GM21619 (cell line): Measurements from ENCODE around the gene PDXK.

Experiments
- ATAC-seq: cut with Tn5 transposase; IDR thresholded peaks from one replicate; pipeline ENCODE4 v1.9.1; 2021; ENCODE audit not compliant: unreplicated experiment

The PDXK gene

GRCh38 chr21:43778469-43779335 lies 59.8 kb downstream of the PDXK start:
- ATAC-seq = no peak

GRCh38 chr21:43779660-43780059 lies 60.7 kb downstream of the PDXK start:
- ATAC-seq = no peak

- no peak for ATAC-seq
Measured at GRCh38 chr21:43781846-43782245, 62.9 kb downstream of the PDXK start.

- no peak for ATAC-seq
Measured at GRCh38 chr21:43782431-43783097, 63.6 kb downstream of the PDXK start.

- no peak for ATAC-seq
Measured at GRCh38 chr21:43783098-43783700, 64.3 kb downstream of the PDXK start.

GRCh38 chr21:43785134-43785533 lies 66.2 kb downstream of the PDXK start:
- ATAC-seq = no peak

- ATAC-seq = no peak
Measured at GRCh38 chr21:43786300-43786806, 67.4 kb downstream of the PDXK start.

- ATAC-seq = no peak
Measured at GRCh38 chr21:43786807-43787440, 68.0 kb downstream of the PDXK start.

- ATAC-seq = peak; percentile 79
Measured at GRCh38 chr21:43789276-43790009, 70.5 kb downstream of the PDXK start, which contains the start of gene RRP1. Gene RRP1 (plus strand): TSS chr21:43789577. CDS start chr21:43789630, 53 bp downstream.

- ATAC-seq = no peak
Measured at GRCh38 chr21:43790010-43790524, 71.1 kb downstream of the PDXK start.

- no peak for ATAC-seq
Measured at GRCh38 chr21:43792406-43792805, 73.5 kb downstream of the PDXK start.

- ATAC-seq = no peak
Measured at GRCh38 chr21:43793243-43793642, 74.3 kb downstream of the PDXK start.

- ATAC-seq = no peak
Measured at GRCh38 chr21:43794311-43794710, 75.4 kb downstream of the PDXK start.

- ATAC-seq = no peak
Measured at GRCh38 chr21:43794857-43795256, 75.9 kb downstream of the PDXK start.

- ATAC-seq = no peak
Measured at GRCh38 chr21:43797415-43797814, 78.5 kb downstream of the PDXK start.

GRCh38 chr21:43797925-43798715 lies 79.2 kb downstream of the PDXK start:
- ATAC-seq = no peak

- ATAC-seq = no peak
Measured at GRCh38 chr21:43799301-43799840, 80.4 kb downstream of the PDXK start.

- no peak for ATAC-seq
Measured at GRCh38 chr21:43800124-43800523, 81.2 kb downstream of the PDXK start.

GRCh38 chr21:43800566-43800965 lies 81.6 kb downstream of the PDXK start:
- ATAC-seq = no peak
